H1 (cell line): ENCODE measurements around the gene TMSB10. TPM values are rescaled to one million over a fixed set of nuclear protein-coding genes. Genes with fewer than 3 reads are reported as not detected.

ENCODE experiments used
- GABPA ChIP-seq: IDR thresholded peaks from 2 replicates; pipeline ENCODE4 v1.6.1; 2011; ENCODE audit warnings: mild to moderate bottlenecking, low read length, moderate library complexity, borderline replicate concordance; ENCODE audit not compliant: insufficient read depth
- POLR2AphosphoS5 ChIP-seq: IDR thresholded peaks from 2 replicates; pipeline ENCODE4 v1.6.1; 2011; ENCODE audit warnings: low read depth, low read length
- RNF2 ChIP-seq: fragments of 200-900, 300-1000 bp; sonication (generic); IDR thresholded peaks from 2 replicates; pipeline ENCODE4 v1.7.1; 2016; ENCODE audit warnings: borderline replicate concordance, low read depth, mild to moderate bottlenecking, antibody characterized with exemption, low read length; ENCODE audit not compliant: poor library complexity, severe bottlenecking; ENCODE audit errors: missing control alignments
- polyA plus RNA-seq, 7 experiments: library from polyadenylated mRNA; depleted of rRNA in 3 of 7; stranded (reverse) in 5 of 7; unstranded in 2 of 7; fragments of >200 nt in 5 of 7; fragments of 200-250 nt in 2 of 7; gene quantifications; 1 replicate in 5 of 7; 2 replicates in 1 of 7; 4 replicates in 1 of 7; pipeline versions ENCODE4 v1.2.1 to v1.2.3, GENCODE V29; 2011 to 2013; ENCODE audit warnings: missing spikeins in 2 of 7, mixed read lengths in 2 of 7
- total RNA-seq: library from RNA; stranded (reverse); fragmentation: NEBNext Ultra II Directional; extraction: Animal tissue kit (Norgen Biotek cat#: 25700); gene quantifications from 2 replicates; pipeline ENCODE4 v1.2.1, GENCODE V29; 2021

TMSB10 gene
- total and polyA plus RNA-seq, 2 of the 8 experiments (the other 6 are each of a cell fraction or from before 2014, with no cell fraction given): 593 to 1,075 TPM

DNA sequence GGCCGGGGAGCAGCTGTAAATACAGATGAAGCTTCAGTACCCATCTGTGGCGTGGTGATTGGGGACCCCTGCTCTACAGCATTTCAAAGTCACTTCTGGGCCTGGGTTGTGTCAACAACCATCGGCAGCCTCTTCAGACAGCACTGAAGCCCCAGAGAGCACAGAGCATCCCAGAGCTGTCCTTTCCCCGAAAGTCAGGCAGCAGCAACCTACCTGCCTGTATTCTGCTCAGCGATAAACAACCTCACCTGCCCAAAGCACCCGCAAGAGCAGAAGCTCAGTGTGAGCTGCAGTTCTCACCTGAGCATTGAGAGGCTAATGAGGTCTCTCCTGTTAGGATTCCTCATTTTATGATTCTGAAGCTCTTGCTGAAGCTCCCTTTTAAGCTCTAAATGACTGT lies 43.9 kb upstream of the TMSB10 start (continued):
- TF ChIP-seq GABPA (no peak), RNF2 (no peak), POLR2AphosphoS5 (no peak)
